Measurements from ENCODE around the gene TNFAIP2. TPM values are rescaled to one million over a fixed set of nuclear protein-coding genes. Genes with fewer than 3 reads are reported as not detected.

The TNFAIP2 gene
- total and polyA plus RNA-seq, 9 of the 15 experiments (the other 6 are each of a cell fraction or from before 2014, with no cell fraction given) = 22.6 to 68.6 (median 44.6) TPM

DNA sequence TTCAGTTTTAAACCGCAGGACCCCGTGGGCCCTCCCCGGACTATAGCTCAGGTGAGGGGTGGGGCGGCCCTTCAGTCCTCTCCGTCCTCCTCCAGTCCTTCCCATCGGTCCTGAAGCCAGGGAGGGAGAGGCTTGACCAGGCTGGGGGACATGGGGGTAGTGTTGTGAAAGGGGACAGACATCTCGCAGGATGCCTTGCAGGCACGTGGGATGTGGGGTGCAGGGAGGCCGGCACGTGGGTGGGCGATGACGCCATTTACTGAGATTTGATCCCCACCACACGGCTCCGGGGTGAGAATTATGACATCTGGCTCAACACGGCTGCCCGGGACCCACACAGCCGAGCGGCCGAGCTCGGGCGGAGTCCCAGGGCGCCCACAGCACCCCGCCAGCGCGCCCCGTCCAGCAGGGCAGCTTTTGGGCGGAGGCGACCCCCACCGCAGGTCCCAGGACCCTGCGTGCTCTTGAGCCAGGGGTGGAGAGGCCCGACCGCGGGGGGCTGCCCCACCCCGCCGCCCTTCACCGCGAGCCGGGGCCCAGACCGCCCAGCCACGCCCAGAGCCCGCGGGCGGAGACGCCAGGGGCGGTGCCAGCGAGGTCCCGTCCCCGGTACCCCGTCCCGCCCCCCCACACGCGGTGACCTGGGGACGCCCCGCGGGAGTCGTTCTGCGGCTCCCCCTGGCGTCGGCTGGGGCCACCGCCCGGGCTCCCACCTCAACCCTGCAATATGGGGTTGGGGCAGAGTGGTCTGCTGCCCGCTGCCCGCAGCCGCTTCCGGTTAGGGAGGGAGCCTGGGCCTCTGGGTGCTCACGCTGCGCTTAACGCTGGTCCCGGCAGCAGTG, 32.0 kb upstream of the TNFAIP2 start (continued):
- TF ChIP-seq PRDM10 (IDR thresholded peaks at IDR 0.05; ENCODE audit: partially characterized antibody) = no peak
- TF ChIP-seq, protein P1, sequence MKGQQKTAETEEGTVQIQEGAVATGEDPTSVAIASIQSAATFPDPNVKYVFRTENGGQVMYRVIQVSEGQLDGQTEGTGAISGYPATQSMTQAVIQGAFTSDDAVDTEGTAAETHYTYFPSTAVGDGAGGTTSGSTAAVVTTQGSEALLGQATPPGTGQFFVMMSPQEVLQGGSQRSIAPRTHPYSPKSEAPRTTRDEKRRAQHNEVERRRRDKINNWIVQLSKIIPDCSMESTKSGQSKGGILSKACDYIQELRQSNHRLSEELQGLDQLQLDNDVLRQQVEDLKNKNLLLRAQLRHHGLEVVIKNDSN (CRISPR knock-in tag; IDR thresholded peaks at IDR 0.05) = peak; percentile 51; the same call in 1 of the 2 replicates
- peak; percentile 43; the same call in 1 of the 2 replicates for TF ChIP-seq BHLHE40 (IDR thresholded peaks at IDR 0.05; ENCODE audit: low read length)
- TF ChIP-seq MGA (IDR thresholded peaks at IDR 0.05) = peak; percentile 47; the same call in 1 of the 2 replicates
- TF ChIP-seq PCBP1 (IDR thresholded peaks at IDR 0.05; ENCODE audit: low read depth, low read length, poor library complexity, severe bottlenecking) = peak; percentile 33
- TF ChIP-seq, protein P2, sequence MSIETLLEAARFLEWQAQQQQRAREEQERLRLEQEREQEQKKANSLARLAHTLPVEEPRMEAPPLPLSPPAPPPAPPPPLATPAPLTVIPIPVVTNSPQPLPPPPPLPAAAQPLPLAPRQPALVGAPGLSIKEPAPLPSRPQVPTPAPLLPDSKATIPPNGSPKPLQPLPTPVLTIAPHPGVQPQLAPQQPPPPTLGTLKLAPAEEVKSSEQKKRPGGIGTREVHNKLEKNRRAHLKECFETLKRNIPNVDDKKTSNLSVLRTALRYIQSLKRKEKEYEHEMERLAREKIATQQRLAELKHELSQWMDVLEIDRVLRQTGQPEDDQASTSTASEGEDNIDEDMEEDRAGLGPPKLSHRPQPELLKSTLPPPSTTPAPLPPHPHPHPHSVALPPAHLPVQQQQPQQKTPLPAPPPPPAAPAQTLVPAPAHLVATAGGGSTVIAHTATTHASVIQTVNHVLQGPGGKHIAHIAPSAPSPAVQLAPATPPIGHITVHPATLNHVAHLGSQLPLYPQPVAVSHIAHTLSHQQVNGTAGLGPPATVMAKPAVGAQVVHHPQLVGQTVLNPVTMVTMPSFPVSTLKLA (conservative IDR thresholded peaks at IDR 0.05) = peak in 1 of 2 experiments; percentile 41; a peak in 1 of 4 replicates
- TF ChIP-seq CCNT2 (IDR thresholded peaks at IDR 0.05; ENCODE audit: borderline replicate concordance, extremely low read depth, insufficient read length, low read depth, low read length) = peak; percentile 26

Data from K562 (cell line).